HG03135 (cell line): ENCODE measurements around the gene ATXN10.

Experiments used
- ATAC-seq: cut with Tn5 transposase; IDR thresholded peaks from one replicate; pipeline ENCODE4 v1.9.1; 2021; ENCODE audit warnings: mild to moderate bottlenecking, moderate library complexity; ENCODE audit not compliant: unreplicated experiment

Gene ATXN10

DNA sequence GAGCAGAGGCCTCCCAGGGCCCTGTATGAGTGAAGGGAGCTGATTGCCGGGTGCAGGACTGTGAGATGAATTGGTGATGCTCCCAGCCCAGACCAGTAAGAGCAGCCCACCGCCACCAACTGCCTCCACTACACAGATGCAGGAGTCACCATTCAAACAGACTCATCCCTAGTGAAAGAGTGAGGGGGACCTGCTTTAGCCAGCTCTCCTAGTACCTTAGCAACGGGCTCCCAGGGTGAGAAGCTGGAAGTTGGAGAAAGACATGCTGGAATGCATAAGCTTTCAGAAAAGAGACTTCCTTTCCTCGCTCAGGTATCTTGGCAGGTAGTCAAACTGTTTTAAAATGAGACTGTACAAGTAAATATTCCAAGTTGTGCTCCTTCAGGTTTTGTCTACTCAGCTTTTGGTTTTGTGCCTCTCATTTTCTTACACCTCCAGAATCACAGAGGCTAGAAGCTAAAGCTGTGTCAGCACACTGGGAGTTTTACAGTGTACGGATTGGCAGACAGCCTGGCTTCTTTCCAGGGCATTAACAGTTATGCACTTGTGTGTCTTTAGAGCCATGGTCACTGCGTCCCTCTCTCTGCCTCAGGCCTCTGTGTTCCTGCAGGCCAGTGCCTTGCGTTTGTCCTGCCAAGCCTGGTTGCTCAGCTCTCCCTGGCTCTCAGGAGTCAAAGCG lies 146.2 kb downstream of the ATXN10 start:
- ATAC-seq, result no peak

- ATAC-seq, result no peak
These were observed 146.9 kb downstream of the ATXN10 start for GRCh38 chr22:45818424-45819085.

DNA sequence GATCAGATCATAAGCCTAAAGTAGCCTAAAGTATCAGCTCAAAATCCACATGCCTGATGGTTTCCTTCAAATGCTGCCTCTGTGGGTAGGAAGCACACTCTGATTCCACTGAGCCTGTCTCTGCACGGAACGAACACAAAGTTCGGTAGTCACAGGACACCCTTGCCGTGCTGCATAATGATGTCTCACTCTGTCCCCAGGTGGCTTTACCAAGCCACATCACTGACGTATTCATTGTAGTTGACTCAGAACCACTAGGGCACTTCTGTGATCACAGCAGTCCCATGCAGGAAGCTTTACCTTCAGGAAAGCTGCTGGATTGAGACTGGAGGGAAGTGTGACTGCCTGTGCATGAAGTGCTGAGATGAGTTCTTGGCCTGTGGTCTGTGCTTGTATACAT lies 147.7 kb downstream of the ATXN10 start:
- no peak for ATAC-seq

GRCh38 chr22:45823336-45823735 lies 151.7 kb downstream of the ATXN10 start:
- no peak for ATAC-seq

- no peak for ATAC-seq
These were observed 154.9 kb downstream of the ATXN10 start for GRCh38 chr22:45826520-45826919.

DNA sequence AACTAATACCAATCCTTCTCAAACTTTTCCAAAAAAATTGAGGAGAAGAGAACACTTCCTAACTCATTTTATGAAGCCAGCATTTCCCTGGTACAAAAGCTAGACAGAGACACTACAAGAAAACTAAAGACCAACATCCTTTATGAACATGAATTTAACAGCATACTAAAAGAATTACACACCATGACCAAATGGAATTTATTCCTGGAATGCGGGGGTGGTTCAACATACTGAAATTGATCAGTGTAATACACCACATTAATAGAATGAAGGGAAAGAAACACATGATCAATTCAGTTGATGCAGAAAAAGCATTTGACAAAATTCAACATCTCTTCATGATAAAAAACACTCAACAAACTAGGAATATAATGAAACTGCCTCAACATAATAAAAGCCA lies 157.2 kb downstream of the ATXN10 start:
- ATAC-seq, result no peak

DNA sequence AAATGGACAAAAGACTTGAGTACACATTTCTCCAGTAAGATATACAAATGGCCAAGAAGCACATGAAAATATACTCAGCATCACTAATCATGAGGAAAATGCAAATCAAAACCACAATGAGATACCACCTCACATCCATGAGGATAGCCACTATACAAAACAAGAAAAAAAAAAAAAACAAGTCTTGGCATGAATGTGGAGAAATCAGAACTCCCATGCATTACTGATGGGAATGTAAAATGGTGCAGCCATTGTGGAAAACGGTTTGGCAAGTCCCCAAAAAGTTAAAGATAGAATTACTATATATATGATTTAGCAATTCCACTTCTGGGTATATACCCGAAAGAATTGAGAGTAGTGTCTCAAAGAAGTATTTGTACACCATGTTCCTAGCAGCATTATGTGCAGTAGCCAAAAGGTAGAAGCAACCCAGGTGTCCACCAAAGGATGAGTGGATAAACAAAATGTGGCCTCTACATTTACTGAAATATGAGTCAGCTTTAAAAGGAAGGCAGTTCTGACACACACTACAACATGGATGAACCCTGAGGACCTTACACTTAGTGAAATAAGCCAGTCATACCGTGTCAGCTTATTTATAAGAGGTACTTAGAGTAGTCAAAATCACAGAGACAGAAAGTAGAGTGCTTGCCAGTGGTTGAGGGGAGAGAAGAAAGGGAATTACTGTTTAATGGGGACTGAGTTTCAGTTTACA lies 159.1 kb downstream of the ATXN10 start:
- no peak for ATAC-seq

DNA sequence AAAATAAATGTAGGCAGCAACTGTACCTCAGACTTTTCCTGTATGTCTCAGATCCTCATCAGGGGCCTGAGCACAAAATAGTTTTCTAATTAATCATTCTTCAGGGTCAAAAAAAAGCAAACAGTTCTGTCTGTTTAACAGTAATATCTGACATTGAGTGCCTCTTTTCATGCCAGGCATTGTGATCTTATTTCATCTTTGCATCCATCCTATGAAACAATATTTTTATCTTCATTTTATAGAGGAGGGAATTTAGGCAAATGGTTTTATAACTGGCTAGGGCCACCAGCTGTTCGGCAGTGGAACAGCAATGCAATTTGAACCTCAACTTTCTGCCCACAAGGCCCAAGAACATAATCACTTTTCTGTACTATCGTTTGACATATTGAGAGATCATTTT lies 159.8 kb downstream of the ATXN10 start:
- ATAC-seq, result no peak

DNA sequence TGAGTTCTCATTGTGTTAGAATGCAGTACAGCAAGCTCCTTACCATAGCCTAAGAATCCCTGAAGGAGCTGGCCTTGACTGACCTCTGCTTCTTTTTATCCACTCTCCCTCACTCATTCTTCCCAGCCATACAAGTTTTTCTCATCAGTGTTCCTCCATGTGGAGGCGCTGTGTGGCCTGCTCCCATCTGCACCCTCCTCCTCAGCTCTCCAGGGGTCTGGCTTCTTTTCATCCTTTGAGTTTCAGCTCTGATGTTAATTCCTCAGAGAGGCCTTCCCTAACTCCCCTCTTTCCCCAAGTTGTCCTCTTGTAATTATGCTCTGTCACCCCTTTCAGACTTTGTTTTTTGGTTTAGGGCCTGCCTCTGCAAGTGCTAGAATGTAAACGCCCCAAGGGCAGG lies 160.5 kb downstream of the ATXN10 start:
- ATAC-seq, result no peak

- no peak for ATAC-seq
These were observed 161.4 kb downstream of the ATXN10 start for GRCh38 chr22:45832959-45833580.

- ATAC-seq, result no peak
These were observed 162.0 kb downstream of the ATXN10 start for GRCh38 chr22:45833613-45834012.

DNA sequence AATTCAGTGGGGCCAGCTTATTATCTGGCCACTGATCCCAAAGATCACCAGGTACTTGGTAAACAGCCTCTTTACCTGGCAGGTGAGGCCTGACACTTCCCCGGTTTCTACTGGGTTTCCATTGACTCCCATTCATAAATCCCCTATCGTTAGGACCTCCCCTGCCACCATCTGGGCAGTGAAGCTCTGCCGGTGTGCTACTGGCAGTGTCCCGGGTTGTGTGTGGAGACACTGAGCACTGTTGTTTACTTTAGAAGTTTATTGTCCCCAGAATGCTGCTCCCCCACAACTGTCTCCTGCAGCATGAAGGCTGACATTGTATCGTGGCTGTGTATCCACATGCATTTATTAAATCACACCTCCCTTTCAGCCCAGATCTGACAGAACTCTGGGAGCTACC lies 162.6 kb downstream of the ATXN10 start:
- ATAC-seq, result no peak

GRCh38 chr22:45834795-45835194 lies 163.2 kb downstream of the ATXN10 start:
- ATAC-seq, result no peak

DNA sequence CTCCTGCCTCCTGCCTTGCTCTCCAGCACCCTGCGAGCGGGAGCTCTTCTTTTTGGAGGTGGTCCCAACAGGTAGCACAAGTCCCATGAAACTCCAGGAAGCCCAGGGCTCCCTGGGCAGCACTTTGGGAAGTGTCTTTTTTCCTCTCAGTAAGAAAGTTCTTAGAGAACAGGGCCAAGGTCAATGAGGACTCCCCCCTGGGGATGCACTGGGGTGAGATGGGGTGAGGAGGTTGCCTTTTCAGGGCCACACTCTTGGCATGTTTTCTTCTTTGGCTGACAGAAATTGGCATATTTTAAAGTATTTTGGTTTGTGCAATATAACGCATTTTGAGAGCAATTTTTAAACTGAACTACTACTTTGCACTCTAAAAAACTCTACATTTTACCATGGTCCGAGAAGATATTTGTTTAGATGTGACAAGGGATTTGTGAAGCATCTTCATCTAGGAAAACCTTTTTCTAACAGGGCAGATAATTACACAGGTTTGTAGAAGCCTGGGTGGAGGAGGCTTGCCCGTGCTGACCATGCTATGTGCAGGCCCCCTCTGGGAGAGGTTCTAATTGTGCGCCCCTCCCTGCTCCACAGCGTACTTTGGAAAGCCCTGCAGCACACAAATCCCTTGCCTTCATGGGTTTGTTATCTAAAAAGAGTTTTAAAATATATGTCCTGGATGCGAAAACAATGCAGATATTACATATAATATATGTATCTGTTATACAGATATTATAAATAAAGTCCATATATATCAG lies 165.0 kb downstream of the ATXN10 start:
- no peak for ATAC-seq

DNA sequence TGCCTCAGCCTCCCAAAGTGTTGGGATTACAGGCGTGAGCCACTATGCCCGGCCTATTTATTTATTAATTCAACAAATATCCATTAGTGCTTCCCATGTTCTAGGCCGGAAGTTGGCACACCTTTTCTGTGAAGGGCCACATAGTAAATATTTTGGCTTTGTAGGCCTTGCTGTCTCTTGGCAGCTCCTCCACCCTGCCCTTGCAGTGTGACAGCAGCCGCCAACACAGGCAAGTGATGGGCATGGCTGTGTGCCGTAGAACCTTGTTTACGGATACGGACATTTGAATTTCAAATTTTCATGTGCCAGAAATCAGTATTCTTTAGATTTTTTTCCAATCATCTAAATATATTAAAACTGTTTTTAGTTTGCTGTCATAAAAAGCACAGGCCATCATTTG lies 165.9 kb downstream of the ATXN10 start:
- ATAC-seq, result no peak

- ATAC-seq, result no peak
These were observed 166.8 kb downstream of the ATXN10 start for GRCh38 chr22:45838305-45838887.

- ATAC-seq, result no peak
These were observed 168.8 kb downstream of the ATXN10 start for GRCh38 chr22:45840483-45840882.

- ATAC-seq, result no peak
These were observed 170.8 kb downstream of the ATXN10 start for GRCh38 chr22:45842291-45842991.

DNA sequence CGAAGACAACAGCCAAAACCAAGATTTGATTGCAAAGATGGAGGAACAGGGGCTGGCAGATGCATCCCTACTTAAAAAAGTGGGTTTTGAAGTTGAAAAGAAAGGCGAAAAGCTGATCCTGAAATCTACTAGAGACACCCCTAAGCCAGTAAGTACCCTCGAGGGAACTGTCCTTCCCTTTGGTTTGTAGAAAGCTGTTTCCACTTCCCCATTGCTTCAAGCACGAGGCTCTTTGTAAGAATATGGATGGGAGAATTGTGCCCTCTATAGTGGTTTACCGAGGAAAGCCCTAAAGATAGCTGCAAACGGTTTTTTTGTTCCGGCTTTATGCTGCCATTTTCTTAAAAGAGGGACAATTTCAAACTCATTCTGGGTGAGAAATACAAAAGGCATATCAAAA lies 171.4 kb downstream of the ATXN10 start:
- no peak for ATAC-seq

GRCh38 chr22:45843986-45844385 lies 172.4 kb downstream of the ATXN10 start:
- no peak for ATAC-seq
